ENCODE measurements around the gene ANKRD60.
A peak's percentile ranks its signal among the peaks of the same experiment; 100 is the strongest.

The ANKRD60 gene

GRCh38 chr20:58223358-58223941 is 5.0 kb downstream of the ANKRD60 start:
- no peak for DNase-seq (ENCODE audit: low read depth)

GRCh38 chr20:58222446-58222845 is 6.0 kb downstream of the ANKRD60 start:
- no peak for DNase-seq (ENCODE audit: low read depth)

- DNase-seq (ENCODE audit: low read depth), result peak; percentile 86
Observed at GRCh38 chr20:58219342-58219700, 9.1 kb downstream of the ANKRD60 start.

- no peak for DNase-seq (ENCODE audit: low read depth)
Observed at GRCh38 chr20:58218665-58219341, 9.7 kb downstream of the ANKRD60 start.

GRCh38 chr20:58216334-58216733 is 12.1 kb downstream of the ANKRD60 start:
- no peak for DNase-seq (ENCODE audit: low read depth)

GRCh38 chr20:58215116-58215515 is 13.3 kb downstream of the ANKRD60 start:
- DNase-seq (ENCODE audit: low read depth), result no peak

GRCh38 chr20:58214310-58214709 is 14.1 kb downstream of the ANKRD60 start:
- no peak for DNase-seq (ENCODE audit: low read depth)

- DNase-seq (ENCODE audit: low read depth), result no peak
Observed at GRCh38 chr20:58213716-58214115, 14.7 kb downstream of the ANKRD60 start.

- DNase-seq (ENCODE audit: low read depth), result no peak
Observed at GRCh38 chr20:58213121-58213520, 15.3 kb downstream of the ANKRD60 start.

- DNase-seq (ENCODE audit: low read depth), result no peak
Observed at GRCh38 chr20:58212636-58213035, 15.8 kb downstream of the ANKRD60 start.

GRCh38 chr20:58210398-58210747 is 18.1 kb downstream of the ANKRD60 start:
- no peak for DNase-seq (ENCODE audit: low read depth)

- peak; percentile 30 for DNase-seq (ENCODE audit: low read depth)
Observed at GRCh38 chr20:58209652-58210397, 18.6 kb downstream of the ANKRD60 start.

- no peak for DNase-seq (ENCODE audit: low read depth)
Observed at GRCh38 chr20:58208944-58209343, 19.5 kb downstream of the ANKRD60 start.

- no peak for DNase-seq (ENCODE audit: low read depth)
Observed at GRCh38 chr20:58205850-58206249, 22.6 kb downstream of the ANKRD60 start.

GRCh38 chr20:58202044-58202443 is 26.4 kb downstream of the ANKRD60 start:
- no peak for DNase-seq (ENCODE audit: low read depth)

GRCh38 chr20:58201616-58202015 is 26.8 kb downstream of the ANKRD60 start:
- no peak for DNase-seq (ENCODE audit: low read depth)

GRCh38 chr20:58199469-58199868 is 29.0 kb downstream of the ANKRD60 start:
- DNase-seq (ENCODE audit: low read depth), result no peak

GRCh38 chr20:58198901-58199355 is 29.5 kb downstream of the ANKRD60 start:
- no peak for DNase-seq (ENCODE audit: low read depth)

GRCh38 chr20:58198384-58198783 is 30.1 kb downstream of the ANKRD60 start:
- DNase-seq (ENCODE audit: low read depth), result no peak

- DNase-seq (ENCODE audit: low read depth), result no peak
Observed at GRCh38 chr20:58197185-58197469, 31.3 kb downstream of the ANKRD60 start.

GRCh38 chr20:58196402-58197184 is 31.9 kb downstream of the ANKRD60 start:
- no peak for DNase-seq (ENCODE audit: low read depth)

- no peak for DNase-seq (ENCODE audit: low read depth)
Observed at GRCh38 chr20:58195047-58195446, 33.4 kb downstream of the ANKRD60 start.

All from HS-5 (cell line).